ENCODE measurements around the gene USP8.

GRCh38 chr15:50485389-50485788 lies 61.2 kb downstream of the USP8 start:
- TF ChIP-seq SMC3 (IDR thresholded peaks at IDR 0.05; ENCODE audit: low read depth, low read length) (no peak), CTCF (conservative IDR thresholded peaks at IDR 0.05; ENCODE audit: low read depth, low read length) (no peak), POLR2A (IDR thresholded peaks at IDR 0.05; ENCODE audit: low read depth, low read length) (no peak), RFX5 (IDR thresholded peaks at IDR 0.05; ENCODE audit: low read depth, low read length) (no peak), BHLHE40 (IDR thresholded peaks at IDR 0.05; ENCODE audit: low read depth, low read length) (no peak), NFE2L2 (IDR thresholded peaks at IDR 0.05; ENCODE audit: low read depth, low read length) (no peak), CEBPB (IDR thresholded peaks at IDR 0.05; ENCODE audit: low read depth, low read length) (no peak), FOS (IDR thresholded peaks at IDR 0.05; ENCODE audit: low read depth, low read length) (no peak), CHD1 (IDR thresholded peaks at IDR 0.05; ENCODE audit: low read depth, low read length) (no peak), RAD21 (IDR thresholded peaks at IDR 0.05; ENCODE audit: low read length) (no peak), USF2 (IDR thresholded peaks at IDR 0.05; ENCODE audit: low read depth, low read length) (no peak)
